Parathyroid adenoma (tissue), 2 donors: ENCODE data around the gene FAM50A.

Experiments used
- H2AFZ ChIP-seq: fragments of 300-600 bp; sonication (generic); one replicate; pipeline ENCODE4 v1.7.0; 2017; ENCODE audit warnings: antibody characterized with exemption, mild to moderate bottlenecking
- H3K27ac ChIP-seq: fragments of 300-600 bp; sonication (generic); one replicate; pipeline ENCODE4 v1.7.0; 2017
- H3K27me3 ChIP-seq: fragments of 300-600 bp; sonication (generic); one replicate; pipeline ENCODE4 v1.7.0; 2017; ENCODE audit warnings: low read length; ENCODE audit not compliant: control insufficient read depth, insufficient read depth
- H3K36me3 ChIP-seq: fragments of 300-600 bp; sonication (generic); one replicate; pipeline ENCODE4 v1.7.0; 2017; ENCODE audit warnings: low read length; ENCODE audit not compliant: control insufficient read depth, insufficient read depth
- H3K4me1 ChIP-seq: fragments of 300-600 bp; sonication (generic); one replicate; pipeline ENCODE4 v1.7.0; 2017; ENCODE audit warnings: control low read depth
- H3K4me2 ChIP-seq: fragments of 300-600 bp; sonication (generic); one replicate; pipeline ENCODE4 v1.7.0; 2017; ENCODE audit warnings: low read length
- H3K4me3 ChIP-seq: fragments of 300-600 bp; sonication (generic); one replicate; pipeline ENCODE4 v1.7.0; 2017; ENCODE audit warnings: low read depth, low read length
- H3K79me2 ChIP-seq: fragments of 300-600 bp; sonication (generic); one replicate; pipeline ENCODE4 v1.7.0; 2017; ENCODE audit warnings: control low read depth
- H3K9ac ChIP-seq: fragments of 300-600 bp; sonication (generic); one replicate; pipeline ENCODE4 v1.7.0; 2017; ENCODE audit warnings: mild to moderate bottlenecking
- H3K9me3 ChIP-seq: fragments of 300-600 bp; sonication (generic); one replicate; pipeline ENCODE4 v1.7.0; 2017; ENCODE audit warnings: low read length; ENCODE audit not compliant: control insufficient read depth
- TF ChIP-seq, protein P1 (sequence below): fragments of 300-600 bp; sonication (generic); IDR thresholded peaks from one replicate; pipeline ENCODE4 v1.7.0; 2017; ENCODE audit warnings: antibody characterized with exemption, mild to moderate bottlenecking
- donor health status: primary hyperparathyroidism.

FAM50A gene

GRCh38 chrX:154401918-154402621 is 41.9 kb upstream of the FAM50A start:
- no peaks in the 10 kb centered on the region for H3K4me1 ChIP-seq
- no peak overlapping the region for H3K4me2 ChIP-seq
- no peak overlapping the region for H2AFZ ChIP-seq
- TF ChIP-seq, protein P1, sequence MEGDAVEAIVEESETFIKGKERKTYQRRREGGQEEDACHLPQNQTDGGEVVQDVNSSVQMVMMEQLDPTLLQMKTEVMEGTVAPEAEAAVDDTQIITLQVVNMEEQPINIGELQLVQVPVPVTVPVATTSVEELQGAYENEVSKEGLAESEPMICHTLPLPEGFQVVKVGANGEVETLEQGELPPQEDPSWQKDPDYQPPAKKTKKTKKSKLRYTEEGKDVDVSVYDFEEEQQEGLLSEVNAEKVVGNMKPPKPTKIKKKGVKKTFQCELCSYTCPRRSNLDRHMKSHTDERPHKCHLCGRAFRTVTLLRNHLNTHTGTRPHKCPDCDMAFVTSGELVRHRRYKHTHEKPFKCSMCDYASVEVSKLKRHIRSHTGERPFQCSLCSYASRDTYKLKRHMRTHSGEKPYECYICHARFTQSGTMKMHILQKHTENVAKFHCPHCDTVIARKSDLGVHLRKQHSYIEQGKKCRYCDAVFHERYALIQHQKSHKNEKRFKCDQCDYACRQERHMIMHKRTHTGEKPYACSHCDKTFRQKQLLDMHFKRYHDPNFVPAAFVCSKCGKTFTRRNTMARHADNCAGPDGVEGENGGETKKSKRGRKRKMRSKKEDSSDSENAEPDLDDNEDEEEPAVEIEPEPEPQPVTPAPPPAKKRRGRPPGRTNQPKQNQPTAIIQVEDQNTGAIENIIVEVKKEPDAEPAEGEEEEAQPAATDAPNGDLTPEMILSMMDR: no peak
- no peak overlapping the region for H3K27ac ChIP-seq
- H3K4me3 ChIP-seq: no peak overlapping the region
- H3K9me3 ChIP-seq: no peaks in the 10 kb centered on the region
- no peaks in the 10 kb centered on the region for H3K27me3 ChIP-seq
- no peak overlapping the region for H3K9ac ChIP-seq
- H3K79me2 ChIP-seq: no peaks in the 10 kb centered on the region
- H3K36me3 ChIP-seq: no peaks in the 10 kb centered on the region

DNA sequence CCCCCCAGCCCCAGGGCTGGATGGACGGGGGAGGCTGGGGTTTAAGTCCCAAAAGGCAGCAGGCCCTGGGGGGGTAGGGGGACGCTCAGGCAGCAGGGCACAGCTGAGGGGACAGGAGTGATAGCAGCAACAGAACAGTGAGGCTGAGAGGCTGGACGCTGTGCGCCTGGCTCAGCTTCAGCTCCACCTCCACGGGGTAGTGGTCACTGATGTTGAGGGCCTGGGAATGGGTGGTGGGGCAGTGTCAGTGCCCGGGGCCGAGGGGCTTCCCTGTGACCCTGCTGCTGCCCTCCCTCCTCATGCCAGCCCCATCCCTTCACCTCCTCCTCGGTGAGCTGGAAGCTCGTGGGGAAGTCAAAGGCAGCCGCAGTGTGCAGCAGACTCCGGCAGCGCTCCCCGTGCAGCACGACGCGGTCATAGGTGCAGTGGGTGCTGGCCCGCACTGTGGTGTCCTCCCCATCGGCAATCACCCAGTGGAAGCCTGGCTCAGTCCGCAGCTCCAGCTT is 41.3 kb upstream of the FAM50A start:
- no peak overlapping the region for H3K4me2 ChIP-seq
- H3K4me1 ChIP-seq: no peaks in the 10 kb centered on the region
- TF ChIP-seq, protein P1: no peak
- H3K27me3 ChIP-seq: no peaks in the 10 kb centered on the region
- H3K36me3 ChIP-seq: no peaks in the 10 kb centered on the region
- H3K9me3 ChIP-seq: no peaks in the 10 kb centered on the region
- H3K79me2 ChIP-seq: no peaks in the 10 kb centered on the region
- H3K27ac ChIP-seq: no peak overlapping the region
- H2AFZ ChIP-seq: no peak overlapping the region
- no peak overlapping the region for H3K4me3 ChIP-seq
- H3K9ac ChIP-seq: no peak overlapping the region

DNA sequence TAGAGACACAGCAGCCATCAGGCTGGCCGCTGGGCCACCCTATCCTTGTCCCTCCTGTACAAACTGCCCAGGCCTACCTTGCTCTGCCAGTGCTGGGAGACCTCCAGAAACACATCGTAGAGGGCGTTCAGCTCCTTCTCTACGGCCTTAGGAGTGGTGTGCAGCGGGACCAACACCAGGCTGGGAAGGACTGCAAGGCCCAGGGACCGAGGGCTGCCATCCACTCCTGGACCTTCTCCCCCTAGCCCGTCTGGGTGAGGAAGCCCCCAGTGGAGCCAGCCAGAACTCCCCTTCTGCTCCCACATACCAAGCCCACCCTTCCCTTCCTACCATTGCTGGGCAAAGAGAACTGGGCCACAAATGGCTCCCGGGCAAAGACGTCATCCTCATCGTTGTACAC is 40.7 kb upstream of the FAM50A start:
- Histone ChIP-seq H3K36me3 (no peaks in the 10 kb centered on the region), H3K4me1 (no peaks in the 10 kb centered on the region), H2AFZ (no peak overlapping the region), H3K4me2 (no peak overlapping the region), H3K27me3 (no peaks in the 10 kb centered on the region), H3K27ac (no peak overlapping the region), H3K9ac (no peak overlapping the region), H3K79me2 (no peaks in the 10 kb centered on the region), H3K4me3 (no peak overlapping the region), H3K9me3 (no peaks in the 10 kb centered on the region)
- TF ChIP-seq, protein P1: no peak

DNA sequence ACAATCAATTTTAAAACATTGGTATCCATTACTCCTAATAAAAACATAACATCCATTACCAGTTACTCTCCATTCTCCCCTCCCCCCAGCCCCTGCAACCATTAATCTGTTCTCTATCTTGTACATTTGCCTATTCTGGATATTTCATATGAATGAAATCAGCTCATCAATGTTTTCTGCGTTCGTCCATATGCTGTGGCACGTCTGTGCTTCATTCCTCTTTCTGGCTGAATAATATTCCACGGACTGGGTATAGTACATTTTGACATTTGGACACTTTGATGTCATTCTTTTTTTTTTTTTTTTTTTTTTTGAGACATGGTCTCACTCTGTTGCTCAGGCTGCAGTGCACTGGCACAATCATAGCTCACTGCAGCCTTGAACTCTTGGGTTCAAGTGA is 40.1 kb upstream of the FAM50A start:
- TF ChIP-seq, protein P1: no peak
- no peaks in the 10 kb centered on the region for H3K4me1 ChIP-seq

More for the DNA sequence above, 40.1 kb upstream of the FAM50A start:
- no peaks in the 10 kb centered on the region for H3K27me3 ChIP-seq
- H3K4me2 ChIP-seq: no peak overlapping the region
- H3K36me3 ChIP-seq: no peaks in the 10 kb centered on the region
- H3K9me3 ChIP-seq: no peaks in the 10 kb centered on the region
- H2AFZ ChIP-seq: no peak overlapping the region
- H3K4me3 ChIP-seq: no peak overlapping the region
- no peak overlapping the region for H3K27ac ChIP-seq
- H3K79me2 ChIP-seq: no peaks in the 10 kb centered on the region
- no peak overlapping the region for H3K9ac ChIP-seq
